Measurements from ENCODE around the gene CRYZL1.
A peak's percentile ranks its signal among the peaks of the same experiment; 100 is the strongest.

CRYZL1 gene

DNA sequence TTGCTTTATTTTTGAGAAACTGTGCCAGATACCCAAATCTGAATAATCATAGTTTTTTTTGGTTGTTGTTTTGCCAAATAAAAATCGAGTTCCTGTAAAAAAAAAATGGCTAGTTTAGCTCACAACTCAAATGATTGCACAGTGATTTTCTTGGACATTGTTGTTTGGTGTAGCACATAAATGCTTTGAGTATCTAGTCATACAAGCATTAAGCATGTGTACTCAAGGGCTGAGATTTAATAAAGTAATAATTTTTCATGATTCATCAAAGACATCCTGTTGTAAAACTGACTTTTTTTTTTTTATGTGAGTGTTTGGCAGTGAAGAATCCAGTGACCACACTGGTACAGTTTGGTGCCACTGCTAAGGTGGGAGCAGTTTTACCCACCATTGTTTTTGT, 19.6 kb upstream of the CRYZL1 start:
- no peak for DNase-seq (ENCODE audit: low read depth in 2 of 2)

DNA sequence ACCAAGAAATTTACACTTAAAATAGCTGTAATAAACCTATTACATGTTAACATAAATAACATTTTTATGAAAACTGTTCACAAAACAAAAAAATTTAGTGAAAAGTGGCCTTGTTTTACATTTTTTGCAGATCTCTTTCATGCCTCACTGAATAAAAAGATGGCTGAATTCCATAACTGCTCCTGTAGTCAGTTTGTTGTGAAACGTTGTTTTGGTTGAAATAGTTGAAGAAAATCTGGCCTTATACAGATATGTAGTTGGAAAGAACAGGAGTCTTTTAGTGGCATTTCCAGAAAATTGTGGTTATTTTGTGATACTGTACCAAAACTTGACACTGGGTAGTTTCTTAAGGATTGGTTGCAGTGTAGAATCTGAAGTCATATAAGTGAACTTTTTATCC, 18.9 kb upstream of the CRYZL1 start:
- DNase-seq (ENCODE audit: low read depth in 2 of 2): no peak

DNA sequence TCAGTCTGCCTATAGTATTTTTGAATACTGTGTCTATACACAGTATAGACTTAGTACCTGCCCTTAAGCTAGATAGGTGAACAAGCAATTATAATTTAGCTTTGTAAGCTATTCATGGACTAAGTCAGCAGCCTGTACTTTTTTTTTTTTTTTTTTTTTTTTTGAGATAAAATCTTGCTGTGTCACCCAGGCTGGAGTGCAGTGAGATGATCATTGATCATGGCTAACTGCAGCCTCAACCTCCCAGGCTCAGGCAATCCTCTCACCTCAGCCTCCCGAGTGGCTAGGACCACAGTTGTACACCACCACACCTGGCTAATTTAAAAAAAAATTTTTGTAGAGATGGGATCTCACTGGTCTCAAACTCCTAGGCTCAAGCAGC, 18.0 kb upstream of the CRYZL1 start:
- no peak for DNase-seq (ENCODE audit: low read depth in 2 of 2)

DNA sequence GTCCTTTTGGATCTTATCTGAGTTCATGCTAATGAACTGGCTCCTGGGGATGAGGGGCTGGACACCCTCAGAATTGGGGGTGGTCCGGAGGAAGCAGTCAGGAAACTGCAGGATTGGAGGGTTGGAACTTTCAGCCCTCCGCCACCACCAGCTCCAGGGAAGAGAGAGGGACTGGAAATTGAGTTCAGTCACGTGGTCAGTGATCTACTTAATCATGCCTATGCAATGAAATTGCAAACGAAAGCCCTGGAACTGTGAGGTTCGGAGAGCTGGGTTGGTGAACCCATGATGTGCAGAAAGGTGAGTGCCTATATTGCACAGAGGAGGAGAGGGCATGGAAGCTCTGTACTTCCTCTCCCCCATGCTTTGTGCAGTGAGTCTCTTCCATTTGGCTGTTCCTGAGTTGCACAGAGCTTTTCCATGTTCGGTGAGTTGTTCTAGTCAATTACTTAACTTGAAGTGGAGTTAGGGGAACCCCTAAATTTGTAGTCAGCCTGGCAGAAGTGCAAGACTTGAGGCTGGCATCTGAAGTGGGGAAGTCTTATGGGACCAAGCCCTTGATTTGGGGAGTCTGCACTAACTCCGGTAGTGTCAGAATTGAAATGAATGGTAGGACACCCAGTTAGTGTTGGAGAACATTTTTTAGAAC, 17.5 kb upstream of the CRYZL1 start:
- DNase-seq (ENCODE audit: low read depth in 2 of 2): no peak

DNA sequence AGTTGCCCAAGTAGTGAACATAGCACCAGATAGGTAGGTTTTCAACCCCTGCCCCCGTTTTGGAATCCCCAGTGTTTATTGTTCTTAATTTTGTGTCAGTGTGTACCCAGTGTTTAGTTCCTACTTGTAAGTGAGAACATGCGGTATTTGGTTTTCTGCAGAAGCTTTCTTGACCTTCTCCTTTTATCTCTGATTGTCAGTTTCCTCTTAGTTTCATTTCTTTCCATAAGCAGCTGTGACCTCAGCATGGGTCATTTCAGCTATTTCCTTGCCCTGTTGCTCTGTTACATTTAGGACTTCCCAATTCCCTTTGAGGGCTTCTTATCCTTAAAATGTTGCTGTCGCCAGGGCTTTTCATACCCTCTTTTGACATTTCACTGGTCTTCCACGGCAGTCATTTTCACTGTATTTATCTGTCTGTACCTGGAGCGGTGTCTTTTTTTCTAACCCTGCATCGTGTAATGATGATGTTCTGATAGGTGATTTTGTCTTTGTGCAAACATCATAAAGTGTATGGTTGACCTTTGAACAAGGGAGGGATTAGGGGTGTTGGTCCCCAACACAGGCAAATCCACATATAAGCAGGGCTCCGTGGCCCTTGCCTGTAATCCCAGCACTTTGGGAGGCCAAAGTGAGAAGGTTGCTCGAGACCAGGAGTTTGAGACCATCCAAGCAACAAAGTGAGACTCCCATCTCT, 15.7 kb upstream of the CRYZL1 start:
- DNase-seq (ENCODE audit: low read depth in 2 of 2): no peak

DNA sequence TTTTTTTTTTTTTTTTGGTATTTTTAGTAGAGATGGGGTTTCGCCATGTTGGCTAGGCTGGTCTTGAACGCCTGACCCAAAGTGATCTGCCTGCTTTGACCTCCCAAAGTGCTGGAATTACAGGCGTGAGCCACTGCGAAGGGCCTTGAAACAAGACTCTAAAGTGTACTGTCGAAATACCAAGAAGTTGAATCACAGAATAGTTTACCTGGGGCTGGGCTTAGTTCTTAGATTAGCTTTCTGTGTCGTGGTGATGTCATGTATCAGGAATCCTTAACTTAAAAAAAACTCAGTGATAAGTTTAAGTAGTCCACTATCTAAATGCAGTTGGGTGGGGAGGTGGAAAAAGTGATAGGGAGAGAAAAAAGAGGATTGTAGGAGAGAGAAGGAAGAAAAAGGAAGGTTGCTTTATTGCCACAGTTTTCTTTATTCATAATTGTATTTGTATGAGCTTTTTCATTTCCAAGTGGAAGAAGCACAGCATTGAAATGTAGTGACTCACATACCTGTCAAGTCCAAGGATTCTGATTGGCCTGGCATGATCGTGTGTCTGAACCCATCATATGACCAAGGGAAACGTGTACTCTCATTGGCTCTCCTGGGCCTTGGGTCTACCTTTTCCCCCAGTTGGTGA, 14.2 kb upstream of the CRYZL1 start:
- DNase-seq (ENCODE audit: low read depth in 2 of 2): no peak

DNA sequence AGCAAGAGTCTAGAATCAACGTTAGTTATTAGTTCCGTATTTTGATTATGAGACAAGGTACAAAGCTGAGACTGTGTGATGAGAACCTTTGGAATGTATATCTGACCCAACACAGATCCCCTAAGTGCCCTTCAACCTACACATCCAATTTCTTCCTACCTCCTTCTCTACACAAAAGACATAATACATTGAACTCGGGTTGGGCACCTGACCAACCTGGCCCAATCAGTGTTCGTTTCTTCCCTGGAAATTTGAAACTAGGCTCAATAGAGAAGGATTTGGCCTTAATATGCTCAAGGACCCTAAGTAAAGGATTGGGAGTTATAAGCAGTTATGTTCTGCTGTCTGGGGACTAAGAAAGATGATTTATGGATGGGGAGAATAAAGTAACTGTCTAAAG, 12.9 kb upstream of the CRYZL1 start:
- no peak for DNase-seq (ENCODE audit: low read depth in 2 of 2)

DNA sequence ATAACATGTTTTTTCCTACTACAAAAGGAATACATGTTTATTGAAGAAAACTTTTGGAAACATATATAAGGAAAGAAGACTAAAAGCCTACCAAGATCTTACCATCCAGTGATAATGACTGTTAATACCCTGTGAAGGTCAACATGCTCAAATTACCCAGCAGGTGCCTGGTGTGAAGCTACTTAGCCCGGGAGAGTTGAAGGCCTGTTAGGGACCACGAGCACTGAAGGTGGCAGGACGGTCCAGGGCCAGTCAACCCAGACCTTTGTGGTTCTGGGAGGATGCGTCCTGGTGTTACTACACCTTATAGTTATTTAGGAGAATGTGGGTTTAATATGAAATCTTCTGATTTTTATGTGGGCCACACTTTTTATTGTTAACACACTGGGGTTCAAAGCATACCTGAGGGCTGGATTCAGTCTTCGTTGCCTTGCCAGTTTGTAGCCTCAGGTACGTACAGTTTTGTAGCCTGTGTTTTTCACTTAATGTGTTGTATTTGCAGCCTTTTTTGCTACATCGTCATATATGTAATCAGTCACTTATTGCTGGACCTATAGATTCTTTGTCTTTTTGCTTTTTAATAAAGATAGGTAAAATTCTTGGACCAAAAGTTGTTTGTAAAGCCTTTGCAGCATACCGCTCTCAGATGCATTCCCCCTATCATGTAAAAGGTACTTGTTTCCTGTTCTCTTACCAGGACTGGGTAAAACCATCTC, 10.6 kb upstream of the CRYZL1 start:
- no peak for DNase-seq (ENCODE audit: low read depth in 2 of 2)

DNA sequence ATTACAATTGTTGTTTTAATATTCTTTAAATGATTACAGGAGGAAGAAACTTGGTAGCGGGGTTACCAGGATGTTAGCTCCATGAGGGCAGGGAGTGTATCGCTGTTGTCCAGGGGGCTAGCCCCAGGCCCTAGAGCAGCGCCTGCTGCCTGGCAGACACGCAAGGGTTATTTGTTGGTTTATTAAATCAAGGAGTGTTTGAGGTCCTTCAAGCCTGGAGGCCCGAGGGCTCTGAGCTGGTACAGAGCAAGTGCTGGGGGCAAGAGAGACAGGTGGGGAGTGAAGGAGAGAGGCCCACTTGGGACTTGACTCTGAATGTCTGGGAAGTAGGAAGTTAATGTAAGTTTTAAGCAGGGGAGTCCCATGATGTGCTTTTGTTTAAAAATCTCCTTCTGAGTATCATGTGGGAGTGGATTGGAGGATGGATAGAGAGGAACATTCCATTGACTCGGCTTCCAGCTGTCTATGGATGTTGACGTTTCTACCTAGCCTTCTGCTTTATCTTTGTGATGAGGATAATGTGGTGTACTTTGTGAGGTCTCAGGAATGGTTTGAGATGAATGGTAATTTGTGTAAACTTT, 9.5 kb upstream of the CRYZL1 start:
- no peak for DNase-seq (ENCODE audit: low read depth in 2 of 2)

DNA sequence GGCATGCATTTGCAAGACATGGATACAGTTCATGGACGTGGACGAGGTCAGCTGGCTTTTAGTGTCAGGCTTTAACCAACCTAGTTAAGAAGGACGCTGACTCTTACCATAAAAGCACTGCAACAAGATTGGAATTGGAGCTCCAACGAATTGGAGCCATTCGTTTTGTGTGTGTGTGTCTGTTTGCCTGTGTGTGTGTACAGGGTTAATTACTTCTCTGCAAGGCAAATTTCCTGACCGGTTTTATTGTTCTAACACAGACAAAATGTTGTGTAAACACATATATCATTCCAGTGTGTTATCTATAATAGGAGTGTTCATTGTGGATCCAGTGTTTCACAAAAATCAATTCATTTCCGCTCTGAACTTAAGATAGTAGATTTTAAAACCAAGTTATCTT, 8.7 kb upstream of the CRYZL1 start:
- no peak for DNase-seq (ENCODE audit: low read depth in 2 of 2)

DNA sequence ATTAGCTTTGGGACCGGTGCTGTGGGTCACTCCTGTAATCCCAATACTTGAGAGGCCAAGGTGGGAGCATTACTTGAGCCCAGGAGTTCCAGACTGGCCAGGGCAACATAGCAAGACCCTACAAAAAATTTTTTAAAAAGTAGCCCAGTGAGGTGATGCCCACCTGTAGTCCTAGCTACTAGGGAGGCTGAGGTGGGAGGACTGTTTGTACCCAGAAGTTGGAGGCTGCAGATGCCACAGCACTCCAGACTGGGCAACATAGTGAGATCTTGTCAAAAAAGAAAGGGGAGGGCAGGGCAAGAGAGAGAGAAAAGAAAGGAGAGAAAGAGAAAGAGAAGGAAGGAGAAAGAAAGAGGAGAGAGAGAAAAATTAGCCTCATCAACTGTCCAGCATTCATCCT, 7.0 kb upstream of the CRYZL1 start:
- DNase-seq (ENCODE audit: low read depth in 2 of 2): no peak

DNA sequence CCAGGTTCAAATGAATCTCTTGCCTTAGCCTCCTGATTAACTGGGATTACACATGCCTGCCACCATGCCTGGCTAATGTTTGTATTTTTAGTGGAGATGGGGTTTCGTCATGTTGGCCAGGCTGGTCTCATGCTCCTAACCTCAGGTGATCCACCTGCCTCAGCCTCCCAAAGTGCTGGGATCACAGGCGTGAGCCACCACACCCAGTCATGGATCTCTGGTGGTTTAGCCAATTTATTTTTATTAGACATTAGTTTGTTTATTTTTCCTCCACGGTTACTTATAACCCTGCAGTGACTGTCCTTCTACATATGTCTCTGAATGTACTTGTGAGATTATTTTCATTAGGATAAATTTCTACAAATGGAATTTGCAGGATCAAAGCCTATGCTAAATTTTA, 6.0 kb upstream of the CRYZL1 start:
- DNase-seq (ENCODE audit: low read depth in 2 of 2): no peak

DNA sequence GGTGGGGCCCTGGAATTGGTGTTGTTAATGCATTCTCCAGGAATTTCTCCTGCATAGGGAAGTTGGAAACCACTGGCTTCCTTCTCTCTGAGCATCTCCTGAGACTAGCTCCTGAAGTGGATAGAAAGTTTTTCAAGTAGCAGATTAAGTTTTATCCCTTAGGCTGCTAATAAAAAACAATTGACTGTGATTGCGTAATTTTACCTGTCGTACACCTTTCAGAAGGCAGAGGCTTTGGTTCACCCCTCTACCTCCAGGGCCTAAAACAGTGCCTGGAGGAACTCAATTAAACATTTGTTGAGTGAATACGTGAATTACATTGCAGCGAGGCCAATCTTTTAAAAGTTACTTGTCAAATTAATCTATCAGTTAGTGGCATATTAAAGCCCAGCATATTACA, 4.2 kb upstream of the CRYZL1 start:
- no peak for DNase-seq (ENCODE audit: low read depth in 2 of 2)

DNA sequence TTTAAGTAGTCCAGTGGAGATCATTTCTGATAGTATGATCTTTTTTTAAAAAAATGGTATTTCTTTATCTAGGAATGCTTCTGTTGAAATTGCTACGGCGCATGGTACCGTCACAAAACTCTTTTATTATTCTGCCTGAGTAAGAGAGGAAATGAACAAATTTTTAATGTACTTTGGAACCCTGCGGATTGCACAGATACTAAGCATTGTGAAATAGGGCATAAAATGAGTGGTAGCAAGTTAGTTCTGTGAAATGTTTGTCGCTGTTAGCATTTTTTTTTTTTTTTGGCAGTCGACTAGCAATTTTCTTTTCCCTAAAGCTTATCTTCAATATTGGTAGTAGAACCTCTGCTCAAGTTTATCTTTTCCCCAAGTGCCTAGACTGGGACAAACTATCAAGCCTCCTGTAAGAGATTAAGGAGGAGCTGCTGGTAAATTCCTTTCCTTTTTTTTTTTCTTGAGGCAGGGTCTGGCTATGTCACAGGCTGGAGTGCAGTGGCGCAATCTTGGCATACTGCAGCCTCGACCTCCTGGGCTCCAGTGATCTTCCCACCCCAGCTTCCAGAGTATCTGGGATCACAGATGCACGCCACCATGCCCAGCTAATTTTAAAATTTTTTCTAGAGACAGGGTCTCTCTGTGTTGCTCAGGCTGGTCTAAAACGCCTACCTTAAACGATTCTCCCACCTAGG, 3.0 kb upstream of the CRYZL1 start:
- DNase-seq (ENCODE audit: low read depth in 2 of 2): no peak

DNA sequence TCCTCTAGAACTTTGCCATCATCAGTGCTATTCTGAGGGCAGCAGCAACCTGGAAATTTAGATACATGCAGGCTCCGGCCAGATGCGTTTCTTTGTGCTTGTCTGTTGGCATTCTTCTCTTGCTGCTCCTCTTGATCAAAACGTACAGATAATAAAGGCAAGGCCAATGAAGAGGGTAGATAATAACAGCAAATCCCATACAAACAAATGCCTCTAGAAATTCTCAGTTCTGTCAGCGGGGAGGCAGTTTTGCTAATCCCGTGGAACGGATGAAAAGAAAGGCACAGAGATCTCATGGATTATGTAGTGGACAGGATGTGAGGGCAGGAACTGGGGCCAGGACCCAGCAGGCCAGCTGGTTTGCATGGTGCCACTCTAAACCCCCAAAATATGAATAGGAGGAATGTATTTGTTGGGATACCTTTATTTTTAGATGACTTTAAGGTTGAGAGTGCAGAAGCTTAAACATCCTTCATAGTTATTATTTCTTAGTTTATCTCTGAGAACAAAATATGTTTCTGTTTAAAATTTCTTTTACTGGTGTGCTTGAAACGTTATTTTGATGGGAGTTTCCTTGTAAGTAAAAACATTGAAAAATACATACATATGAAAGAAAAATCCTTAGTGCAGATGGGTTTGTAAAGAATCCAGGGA, 2.2 kb upstream of the CRYZL1 start:
- no peak for DNase-seq (ENCODE audit: low read depth in 2 of 2)

DNA sequence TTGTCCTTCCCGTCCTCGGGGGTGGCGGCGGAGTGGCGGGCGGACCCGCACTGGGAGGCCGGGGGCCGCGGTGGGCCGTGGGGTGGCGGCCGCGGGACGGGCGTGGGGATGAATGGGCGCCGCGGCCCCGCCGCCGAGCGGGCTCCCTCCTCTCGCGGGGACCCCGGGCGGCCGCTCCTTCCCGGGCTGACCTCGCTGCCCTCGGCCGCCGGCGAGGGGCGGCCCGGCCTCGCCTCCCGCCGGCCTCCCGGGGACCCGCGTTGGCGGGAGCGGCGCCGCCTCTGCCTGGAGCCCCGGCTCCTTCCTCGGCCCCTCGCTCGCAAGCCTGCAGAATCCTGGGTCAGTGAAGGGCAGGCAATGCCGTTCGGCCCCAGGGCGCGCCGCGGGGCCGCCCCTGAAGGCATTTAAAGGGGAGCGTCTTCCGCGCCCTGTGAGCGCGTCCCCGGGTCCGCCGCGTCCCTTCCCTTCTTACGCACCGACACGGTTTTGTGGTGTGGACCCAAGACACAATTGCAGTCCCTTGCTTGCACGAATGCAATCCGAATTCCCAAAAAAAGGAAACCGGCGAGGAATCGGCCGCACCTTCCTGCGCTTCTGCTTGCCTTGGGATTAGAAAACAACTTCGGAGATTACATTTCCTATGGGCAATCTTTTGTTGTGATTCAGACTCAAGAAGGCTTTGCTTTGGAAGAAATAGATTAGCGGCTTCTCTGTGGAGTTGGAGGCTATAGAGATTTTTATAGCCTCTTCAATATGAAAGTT, 1.5 kb upstream of the CRYZL1 start:
- DNase-seq (ENCODE audit: low read depth in 2 of 2): peak in 1 of 2 donors; percentile 4

DNA sequence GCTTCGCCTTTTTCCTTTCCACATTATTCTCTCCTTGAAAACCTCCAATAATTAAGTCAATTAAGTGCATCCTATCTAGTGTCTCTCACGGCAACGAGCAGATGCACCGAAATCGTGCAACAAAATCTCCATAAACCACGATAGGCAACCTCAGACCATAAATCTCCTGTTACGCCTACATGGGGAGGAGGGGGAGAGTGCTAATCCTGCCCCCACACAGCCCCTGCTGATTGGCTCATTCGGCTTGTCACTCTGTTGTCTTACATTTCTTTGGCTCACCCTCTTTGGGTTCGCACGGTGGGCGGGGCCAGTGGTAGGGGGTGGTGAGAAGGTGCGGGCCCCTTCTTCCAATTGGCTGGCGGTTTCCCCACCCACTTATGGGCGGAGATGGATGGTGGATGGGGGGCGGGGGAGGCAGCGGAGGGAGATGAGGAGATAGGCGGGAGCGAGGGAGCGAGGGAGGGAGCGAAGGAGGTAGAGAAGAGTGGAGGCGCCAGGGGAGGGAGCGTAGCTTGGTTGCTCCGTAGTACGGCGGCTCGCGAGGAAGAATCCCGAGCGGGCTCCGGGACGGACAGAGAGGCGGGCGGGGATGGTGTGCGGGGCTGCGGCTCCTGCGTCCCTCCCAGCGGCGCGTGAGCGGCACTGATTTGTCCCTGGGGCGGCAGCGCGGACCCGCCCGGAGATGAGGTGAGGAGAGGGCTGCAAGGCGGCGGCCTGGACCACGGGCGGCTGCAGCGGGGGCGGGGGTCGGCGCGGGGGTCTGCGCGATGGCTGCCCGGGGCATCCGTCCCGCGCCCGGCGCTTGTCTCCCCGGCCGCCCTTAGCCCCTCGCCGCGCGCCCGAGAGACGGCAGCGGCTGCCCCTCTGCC, 720 bp upstream of the CRYZL1 start, which contains the start of gene ITSN1:
Gene ITSN1, plus strand, starts transcription at position 475 of the 869 bp plus-strand sequence. CDS start 76,328 bp downstream, outside the sequence.
- peak; percentile 98 to 100 for DNase-seq (ENCODE audit: low read depth in 2 of 2)

DNA sequence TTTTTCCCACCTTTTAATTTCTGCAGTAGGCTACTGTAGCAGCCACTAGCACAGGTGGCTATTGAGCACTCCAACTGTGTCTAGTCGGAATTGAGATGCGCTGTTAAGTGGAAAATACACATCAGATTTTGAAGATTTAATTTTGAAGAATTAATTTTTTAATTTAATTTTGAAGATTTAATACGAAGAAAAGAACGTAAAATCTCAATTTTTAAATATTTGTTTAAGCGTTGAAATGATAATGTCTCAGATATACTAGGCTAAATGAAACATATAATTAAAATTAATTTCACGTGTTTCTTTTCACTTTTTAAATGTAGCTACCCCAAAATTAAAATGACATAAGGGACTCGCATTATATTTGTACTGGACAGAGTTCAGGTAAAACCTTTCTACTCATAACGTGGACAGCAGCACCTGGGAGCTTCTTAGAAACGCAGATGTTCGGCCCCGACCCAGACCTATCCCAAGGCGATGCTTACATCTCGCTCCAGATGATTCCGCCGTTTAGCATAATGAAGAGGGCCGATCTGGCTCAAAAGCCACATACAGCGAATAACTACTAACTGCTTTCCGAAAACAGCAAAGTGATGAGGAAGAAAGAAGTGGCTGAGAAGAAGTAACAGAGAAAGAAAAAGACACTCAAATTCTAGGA, 717 bp downstream of the CRYZL1 start:
- DNase-seq (ENCODE audit: low read depth in 2 of 2): no peak

DNA sequence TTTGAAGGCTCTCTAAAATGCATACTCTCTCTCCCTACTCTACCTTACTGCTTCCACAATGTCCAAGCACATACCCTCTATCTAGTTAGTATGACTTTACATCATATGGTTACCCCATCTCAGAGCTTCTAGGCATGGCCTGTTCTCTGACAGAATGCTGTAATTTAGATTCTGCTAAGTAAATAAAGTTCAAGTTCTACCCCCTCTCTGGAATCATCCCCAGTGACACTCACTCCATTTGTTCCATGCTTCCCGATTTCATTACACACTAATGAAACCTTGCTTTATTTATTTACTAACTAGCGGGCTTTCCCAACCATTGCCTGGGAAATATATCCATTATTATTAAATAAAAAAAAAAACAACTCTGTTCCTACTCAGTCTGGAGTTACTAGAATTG, 7.3 kb downstream of the CRYZL1 start:
- no peak for DNase-seq (ENCODE audit: low read depth in 2 of 2)
